HuH-7.5 (cell line): Measurements from ENCODE around the gene STAG3.
"Not testable (repeated sequence)": the region's sequence is repeated elsewhere in the genome, so short reads cannot be mapped to it uniquely, and the experiment has no call there.

Experiments
- DNase-seq: peaks from one replicate; pipeline ENCODE4 v3.0.0; 2011; ENCODE audit warnings: low spot score

Gene STAG3

DNA sequence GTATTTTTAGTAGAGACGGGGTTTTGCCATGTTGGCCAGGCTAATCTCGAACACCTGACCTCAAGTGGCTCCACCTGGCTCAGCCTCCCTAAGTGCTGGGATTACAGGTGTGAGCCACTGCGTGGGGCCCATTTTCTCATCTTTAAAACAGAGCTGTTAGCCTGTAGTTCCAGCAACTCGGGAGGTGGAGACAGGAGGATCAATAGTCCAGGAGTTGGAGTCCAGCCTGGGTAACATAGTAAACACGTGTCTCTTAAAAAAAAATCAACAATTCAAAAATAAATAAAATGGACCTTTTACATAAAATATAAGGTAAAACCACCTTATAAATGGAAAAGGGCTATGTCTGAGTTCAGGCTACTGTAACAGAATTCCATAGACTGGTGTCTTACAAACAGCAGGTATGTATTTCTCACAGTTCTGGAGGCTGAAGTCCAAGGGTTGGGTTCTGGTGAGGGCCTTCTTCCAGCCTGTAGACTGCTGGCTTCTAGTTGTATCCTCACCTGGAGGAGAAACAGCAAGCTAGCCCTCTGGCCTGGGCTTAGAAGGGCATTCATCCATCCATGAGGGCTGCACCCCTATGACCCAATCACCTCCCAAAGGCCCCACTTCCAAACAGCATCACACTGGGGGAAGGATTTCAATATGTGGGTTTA is 35.0 kb downstream of the STAG3 start:
- DNase-seq = no peak

GRCh38 chr7:100213672-100214071 is 36.0 kb downstream of the STAG3 start:
- DNase-seq = no peak

GRCh38 chr7:100214356-100214755 is 36.6 kb downstream of the STAG3 start:
- DNase-seq = not testable (repeated sequence)

DNA sequence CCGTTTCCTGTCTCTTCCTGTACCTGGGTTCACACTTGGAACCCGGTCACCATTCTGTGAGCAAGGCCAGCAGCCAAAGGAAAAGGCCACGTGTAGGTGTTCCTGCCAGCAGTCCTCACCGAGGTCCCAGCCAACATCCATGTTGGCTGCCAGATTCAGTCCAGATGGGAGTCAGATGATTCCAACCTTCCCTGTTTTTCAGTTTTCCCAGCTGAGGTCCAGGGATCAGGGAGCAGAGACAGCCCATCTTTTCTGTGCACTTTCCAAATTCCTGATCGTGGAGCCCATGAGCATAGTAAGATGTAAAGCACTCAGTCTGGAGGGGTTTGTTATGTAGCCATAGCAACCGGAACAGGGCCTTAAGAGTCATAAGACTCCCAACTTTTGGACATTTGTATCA is 38.2 kb downstream of the STAG3 start:
- DNase-seq = no peak

DNA sequence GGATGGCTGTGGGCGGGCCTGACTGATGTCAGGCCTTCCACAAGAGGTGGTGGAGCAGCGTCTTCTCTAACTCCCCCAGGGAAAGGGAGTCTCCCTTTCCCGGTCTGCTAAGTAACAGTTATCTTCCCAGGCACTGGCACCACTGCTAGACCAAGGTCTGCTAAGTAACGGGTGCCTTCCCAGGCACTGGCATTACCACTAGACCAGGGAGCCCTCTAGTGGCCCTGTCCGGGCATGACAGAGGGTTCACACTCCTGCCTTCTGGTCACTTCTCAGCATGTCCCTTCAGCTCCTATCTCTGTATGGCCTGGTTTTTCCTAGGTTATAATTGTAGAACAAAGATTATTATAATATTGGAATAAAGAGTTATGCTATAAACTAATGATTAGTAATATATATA is 40.2 kb downstream of the STAG3 start:
- not testable (repeated sequence) for DNase-seq

GRCh38 chr7:100219271-100219737 is 41.6 kb downstream of the STAG3 start:
- no peak for DNase-seq

- DNase-seq = not testable (repeated sequence)
Observed at GRCh38 chr7:100219801-100220585, 42.3 kb downstream of the STAG3 start, which contains the start of gene PVRIG. Gene PVRIG, plus strand, starts transcription at chr7:100219949. Its CDS starts 22 bp downstream, at chr7:100219971.

- DNase-seq = no peak
Observed at GRCh38 chr7:100220586-100221230, 43.0 kb downstream of the STAG3 start.

- no peak for DNase-seq
Observed at GRCh38 chr7:100221231-100221718, 43.6 kb downstream of the STAG3 start.

DNA sequence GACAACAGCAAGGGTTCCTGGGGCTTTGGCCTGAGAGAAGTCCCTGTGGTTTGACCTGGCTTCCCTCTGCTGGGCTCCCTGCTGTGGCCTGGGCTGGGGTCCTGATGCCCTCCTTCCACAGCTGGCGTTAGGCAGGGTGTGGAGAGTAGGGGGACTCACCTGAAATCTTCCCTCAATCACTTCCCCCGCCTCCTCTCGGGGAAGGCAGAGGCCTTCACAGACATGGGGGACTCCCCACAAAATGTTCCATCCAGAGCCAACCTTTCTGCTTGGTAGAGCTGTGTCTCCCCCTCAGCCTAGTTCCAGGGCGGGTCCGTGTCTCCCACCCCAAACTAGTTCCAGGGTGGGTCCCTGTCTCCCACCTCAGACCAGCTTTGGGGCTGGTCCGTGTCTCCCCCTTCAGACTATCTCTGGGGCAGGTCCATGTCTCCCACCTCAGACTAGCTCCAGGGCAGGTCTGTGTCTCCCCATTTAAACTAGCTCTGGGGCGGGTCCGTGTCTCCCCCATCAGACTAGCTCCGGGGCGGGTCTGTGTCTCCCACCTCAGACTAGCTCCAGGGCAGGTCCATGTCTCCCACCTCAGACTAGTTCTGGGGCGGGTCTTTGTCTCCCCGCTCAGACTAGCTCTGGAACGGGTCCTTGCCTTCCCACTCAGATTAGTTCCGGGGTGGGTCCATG is 44.2 kb downstream of the STAG3 start:
- no peak for DNase-seq

- no peak for DNase-seq
Observed at GRCh38 chr7:100222445-100223132, 44.9 kb downstream of the STAG3 start.

DNA sequence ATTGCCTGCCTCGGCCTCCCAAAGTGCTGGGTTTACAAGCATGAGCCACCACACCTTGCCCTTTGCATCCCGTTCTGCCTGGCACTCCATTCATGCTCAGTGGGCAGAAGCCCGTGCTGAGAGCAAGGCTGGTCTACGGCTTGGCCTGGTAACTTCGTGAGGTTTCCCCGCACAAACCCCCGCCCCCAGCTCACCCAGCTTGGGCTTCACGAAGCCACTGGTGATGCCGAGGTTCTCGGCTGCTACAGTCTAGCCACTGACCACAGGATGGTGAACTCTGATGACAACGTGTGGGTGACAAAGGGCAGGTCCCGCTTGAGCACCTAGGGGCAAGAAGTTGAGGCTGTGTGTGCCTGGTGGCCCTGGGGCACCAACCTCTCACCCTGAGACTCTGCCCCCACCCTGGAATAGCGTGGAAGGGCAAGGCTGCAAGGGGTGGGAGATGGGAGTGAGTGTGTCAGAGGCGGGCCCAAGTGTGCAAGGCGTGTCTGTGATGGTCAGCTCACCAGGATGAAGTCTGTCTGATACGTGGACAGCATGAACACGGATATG is 45.7 kb downstream of the STAG3 start:
- DNase-seq = not testable (repeated sequence)

DNA sequence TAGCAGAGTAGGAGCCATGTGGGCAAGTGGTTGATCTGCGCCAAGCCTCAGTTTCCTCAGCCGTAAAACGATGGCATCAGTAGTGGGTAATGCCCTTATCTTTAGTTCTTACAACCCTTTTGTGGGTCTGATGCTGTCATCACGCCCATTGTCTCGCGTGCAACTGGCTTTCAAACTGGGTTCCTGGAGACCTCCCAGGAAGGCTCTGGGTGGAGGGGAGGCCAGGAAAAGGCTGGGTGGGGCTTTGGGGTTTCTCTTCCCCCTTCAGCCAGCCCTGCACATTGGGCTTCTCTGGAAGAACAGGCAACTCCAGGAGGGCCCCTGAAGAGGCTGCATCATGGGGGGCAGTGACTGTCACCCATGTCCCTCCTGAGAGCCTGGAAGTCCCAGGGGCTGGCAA is 47.2 kb downstream of the STAG3 start:
- DNase-seq = not testable (repeated sequence)

DNA sequence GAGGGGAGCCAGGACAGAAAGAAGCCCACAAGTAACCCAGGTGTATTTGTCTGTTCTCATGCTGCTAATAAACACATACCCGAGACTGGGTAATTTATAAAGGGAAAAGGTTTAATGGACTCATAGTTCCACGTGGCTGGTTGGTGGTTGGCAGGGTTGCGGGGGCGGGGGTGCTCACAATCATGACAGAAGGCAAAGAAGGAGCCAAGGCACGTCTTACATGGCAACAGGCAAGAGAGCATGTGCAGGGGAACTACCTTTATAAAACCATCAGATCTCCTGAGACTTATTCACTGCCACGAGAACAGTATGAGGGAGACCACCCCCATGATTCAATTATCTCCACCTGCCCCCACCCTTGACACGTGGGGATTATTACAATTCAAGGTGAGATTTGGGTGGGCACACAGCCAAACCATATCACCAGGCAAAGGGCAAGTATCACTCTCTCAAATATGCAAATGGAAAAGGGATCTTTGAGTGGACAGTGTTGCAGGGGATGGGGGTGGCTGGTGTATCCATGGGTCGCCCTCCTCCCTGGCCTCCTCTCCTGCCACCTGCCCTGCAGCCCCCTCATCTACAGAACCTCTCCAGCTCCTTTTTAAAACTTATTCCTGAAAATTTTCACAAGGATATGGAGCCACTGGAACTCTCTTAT is 57.1 kb downstream of the STAG3 start:
- DNase-seq = not testable (repeated sequence)

DNA sequence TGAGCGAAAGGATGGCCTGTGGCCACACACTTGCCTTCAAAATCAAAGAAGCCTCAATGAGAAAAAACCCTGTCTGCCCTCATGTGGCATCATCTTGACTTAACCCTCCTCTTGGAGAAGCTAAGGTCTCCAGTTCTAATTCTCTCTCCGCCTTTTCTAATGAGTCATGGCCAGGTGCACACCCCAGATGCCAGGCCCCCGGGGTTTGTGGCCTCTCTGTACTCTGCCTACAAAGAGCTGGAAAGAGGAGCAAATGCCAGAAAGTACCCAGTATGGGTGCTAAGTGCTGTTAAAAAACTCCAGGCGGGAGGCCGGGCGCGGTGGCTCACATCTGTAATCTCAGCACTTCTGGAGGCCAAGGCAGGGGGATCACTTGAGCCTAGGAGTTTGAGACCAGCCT is 62.3 kb downstream of the STAG3 start:
- DNase-seq = not testable (repeated sequence)

GRCh38 chr7:100243385-100243784 is 65.7 kb downstream of the STAG3 start:
- not testable (repeated sequence) for DNase-seq

DNA sequence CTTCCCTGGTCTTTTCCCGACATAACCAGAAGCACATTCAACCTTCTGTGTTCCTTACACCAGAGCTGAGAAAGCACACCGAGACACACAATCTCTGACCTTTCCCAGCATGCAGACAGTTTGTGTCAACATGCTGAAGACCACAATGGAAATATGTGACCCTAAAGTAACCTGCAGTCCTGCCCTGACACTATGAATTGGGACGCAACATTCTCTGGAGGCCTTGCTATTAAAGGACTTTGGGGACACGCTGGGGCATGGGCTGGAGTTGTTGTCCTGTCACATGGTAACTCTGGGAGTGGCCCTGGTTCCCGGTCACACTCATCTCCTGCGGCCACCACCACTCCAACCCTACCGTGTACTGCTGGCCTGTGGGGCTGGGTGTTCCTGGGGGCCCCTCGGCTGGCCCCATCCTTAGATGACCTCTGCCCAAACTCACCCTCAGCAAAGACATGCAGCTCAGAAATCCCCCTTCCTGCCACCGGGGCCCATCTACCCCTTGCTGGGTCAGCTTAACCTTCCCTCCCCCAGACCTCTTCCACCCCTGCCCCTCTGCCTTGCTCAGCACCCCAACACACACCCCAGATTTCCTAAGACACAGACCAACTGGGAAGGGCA is 67.4 kb downstream of the STAG3 start:
- DNase-seq = not testable (repeated sequence)

DNA sequence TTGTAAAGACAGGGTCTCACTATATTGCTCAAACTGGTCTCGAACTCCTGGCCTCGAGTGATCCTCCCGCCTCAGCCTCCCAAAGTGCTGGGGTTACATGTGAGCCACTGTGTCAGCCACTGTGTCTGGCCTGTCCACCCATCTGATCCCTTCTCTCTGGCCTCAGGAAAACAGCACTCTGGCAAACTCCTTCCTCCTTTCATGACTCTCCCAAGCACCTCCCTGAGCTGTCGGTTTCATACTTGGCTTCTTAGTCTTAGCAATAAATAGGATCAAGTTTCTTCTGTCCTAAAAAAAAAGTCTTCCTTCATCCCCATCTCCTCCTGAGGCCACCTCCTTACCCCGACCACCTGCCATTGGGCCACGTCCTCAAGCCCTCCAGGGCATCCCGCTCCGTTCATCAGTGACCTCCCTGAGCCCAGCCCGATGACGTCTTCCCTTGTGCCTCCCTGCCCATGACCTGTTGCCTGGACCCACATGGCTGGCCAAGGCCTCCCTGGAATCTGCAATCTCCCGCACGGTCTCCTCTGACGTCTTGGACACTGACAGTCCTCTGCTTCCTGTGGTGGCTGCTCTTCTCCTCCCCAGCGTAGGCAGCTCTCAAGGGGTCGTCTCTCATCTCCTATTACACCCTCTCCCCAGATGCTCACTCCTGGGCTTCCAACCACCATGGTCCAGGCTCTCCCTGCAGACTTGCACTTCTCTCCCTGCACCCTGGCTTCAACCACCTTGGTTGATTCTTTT is 68.6 kb downstream of the STAG3 start:
- not testable (repeated sequence) for DNase-seq

- not testable (repeated sequence) for DNase-seq
Observed at GRCh38 chr7:100246865-100247137, 69.1 kb downstream of the STAG3 start.
